Measurements from ENCODE around the gene USP24. TPM values are rescaled to one million over a fixed set of nuclear protein-coding genes. Genes with fewer than 3 reads are reported as not detected.

Gene USP24
- polyA plus RNA-seq, 1 donor (not counting 4 experiments of a cell fraction or from before 2014, with no cell fraction given): 22.5 TPM

DNA sequence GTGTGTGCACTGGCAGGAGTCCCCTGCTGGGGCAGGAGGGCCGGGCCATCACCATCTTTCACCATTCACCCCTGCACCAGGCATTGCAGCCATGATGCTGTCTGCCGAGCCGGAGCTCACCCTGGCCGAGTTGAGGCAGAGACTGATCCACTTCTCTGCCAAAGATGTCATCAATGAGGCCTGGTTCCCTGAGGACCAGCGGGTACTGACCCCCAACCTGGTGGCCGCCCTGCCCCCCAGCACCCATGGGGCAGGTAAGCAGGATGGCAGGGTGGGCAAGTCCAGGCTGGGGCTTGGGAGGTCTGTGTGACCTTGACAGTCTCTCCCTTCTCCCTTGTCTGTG is 157.2 kb downstream of the USP24 start:
- Histone ChIP-seq H3K4me1 (ENCODE audit: control insufficient read depth, extremely low read depth, insufficient read depth, low read length) (peaks cover 18% of the 10 kb centered on the region), H3K9me3 (ENCODE audit: control insufficient read depth, low read depth, low read length) (no peaks in the 10 kb centered on the region), H3K9me1 (ENCODE audit: control insufficient read depth, extremely low read depth, insufficient read depth, low read length) (no peaks in the 10 kb centered on the region), H3K79me2 (ENCODE audit: control insufficient read depth, insufficient read depth, low read length) (peaks cover 31% of the 10 kb centered on the region), H3K27ac (ENCODE audit: control insufficient read depth, insufficient read depth, low read length) (no peak overlapping the region), H4K20me1 (ENCODE audit: control insufficient read depth, extremely low read depth, insufficient read depth, low read length) (no peaks in the 10 kb centered on the region), H3K4me3 (ENCODE audit: control insufficient read depth in 2 of 3, extremely low read depth in 1 of 3, insufficient read depth in 2 of 3, low read depth in 1 of 3, low read length in 3 of 3) (no peak overlapping the region), H3K36me3 (ENCODE audit: control insufficient read depth in 2 of 2, extremely low read depth in 1 of 2, insufficient read depth in 2 of 2, low read length in 2 of 2) (peaks cover 62 to 65% of the 10 kb centered on the region in 2 experiments), H3K4me2 (ENCODE audit: control insufficient read depth, extremely low read depth, insufficient read depth, low read depth, low read length) (no peak overlapping the region), H3K27me3 (ENCODE audit: control insufficient read depth, extremely low read depth, insufficient read depth, low read length) (no peaks in the 10 kb centered on the region), H2AFZ (ENCODE audit: control insufficient read depth, low read length) (no peak overlapping the region), H3K9ac (ENCODE audit: control insufficient read depth, extremely low read depth, insufficient read depth, low read length) (no peak overlapping the region)
- DNase-seq (ENCODE audit: low read depth, low spot score) (no peak), FAIRE-seq (no peak)
- dilution Hi-C loops (cut with MboI; ENCODE audit: extremely low pct_ligation_motif_present, low sequenced_read_pairs): no loop called here
- TF ChIP-seq, protein P1, sequence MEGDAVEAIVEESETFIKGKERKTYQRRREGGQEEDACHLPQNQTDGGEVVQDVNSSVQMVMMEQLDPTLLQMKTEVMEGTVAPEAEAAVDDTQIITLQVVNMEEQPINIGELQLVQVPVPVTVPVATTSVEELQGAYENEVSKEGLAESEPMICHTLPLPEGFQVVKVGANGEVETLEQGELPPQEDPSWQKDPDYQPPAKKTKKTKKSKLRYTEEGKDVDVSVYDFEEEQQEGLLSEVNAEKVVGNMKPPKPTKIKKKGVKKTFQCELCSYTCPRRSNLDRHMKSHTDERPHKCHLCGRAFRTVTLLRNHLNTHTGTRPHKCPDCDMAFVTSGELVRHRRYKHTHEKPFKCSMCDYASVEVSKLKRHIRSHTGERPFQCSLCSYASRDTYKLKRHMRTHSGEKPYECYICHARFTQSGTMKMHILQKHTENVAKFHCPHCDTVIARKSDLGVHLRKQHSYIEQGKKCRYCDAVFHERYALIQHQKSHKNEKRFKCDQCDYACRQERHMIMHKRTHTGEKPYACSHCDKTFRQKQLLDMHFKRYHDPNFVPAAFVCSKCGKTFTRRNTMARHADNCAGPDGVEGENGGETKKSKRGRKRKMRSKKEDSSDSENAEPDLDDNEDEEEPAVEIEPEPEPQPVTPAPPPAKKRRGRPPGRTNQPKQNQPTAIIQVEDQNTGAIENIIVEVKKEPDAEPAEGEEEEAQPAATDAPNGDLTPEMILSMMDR (optimal IDR thresholded peaks at IDR 0.05 in 1 of 3, IDR thresholded peaks at IDR 0.05 in 1 of 3, conservative IDR thresholded peaks at IDR 0.05 in 1 of 3; ENCODE audit: extremely low read depth in 1 of 3, insufficient read depth in 2 of 3, low read length in 3 of 3): no peak
- TF ChIP-seq EZH2 (IDR thresholded peaks at IDR 0.05; ENCODE audit: low read length): no peak

DNA sequence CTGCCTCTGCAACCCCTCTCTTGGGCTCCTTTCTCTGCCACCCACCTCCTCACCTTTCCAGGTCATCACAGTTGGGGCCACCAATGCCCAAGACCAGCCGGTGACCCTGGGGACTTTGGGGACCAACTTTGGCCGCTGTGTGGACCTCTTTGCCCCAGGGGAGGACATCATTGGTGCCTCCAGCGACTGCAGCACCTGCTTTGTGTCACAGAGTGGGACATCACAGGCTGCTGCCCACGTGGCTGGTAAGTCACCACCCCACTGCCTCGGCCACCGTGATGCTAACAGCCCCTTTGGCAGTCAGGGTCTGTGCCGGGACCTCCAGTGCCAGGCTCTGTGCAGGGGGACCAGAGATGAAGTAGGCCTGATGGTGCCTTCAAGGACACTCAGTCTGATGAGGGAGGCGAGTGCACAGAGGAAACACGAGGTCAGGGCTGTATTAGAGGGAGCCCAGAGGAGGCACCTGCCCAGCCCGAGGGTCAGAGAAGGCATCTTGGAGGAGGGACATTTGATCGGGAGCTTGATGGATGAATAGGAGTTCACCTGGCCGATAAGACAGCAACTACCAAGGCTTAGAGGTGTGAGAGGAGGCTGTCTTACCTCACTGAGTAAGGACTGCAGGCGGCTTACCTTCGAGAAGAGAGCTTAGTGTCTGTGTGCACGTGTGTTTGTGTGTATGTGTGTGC is 157.8 kb downstream of the USP24 start:
- Histone ChIP-seq H3K79me2 (ENCODE audit: control insufficient read depth, insufficient read depth, low read length) (peaks cover 36% of the 10 kb centered on the region), H3K9ac (ENCODE audit: control insufficient read depth, extremely low read depth, insufficient read depth, low read length) (no peak overlapping the region), H3K4me3 (ENCODE audit: control insufficient read depth in 2 of 3, extremely low read depth in 1 of 3, insufficient read depth in 2 of 3, low read depth in 1 of 3, low read length in 3 of 3) (no peak overlapping the region), H3K9me1 (ENCODE audit: control insufficient read depth, extremely low read depth, insufficient read depth, low read length) (no peaks in the 10 kb centered on the region), H3K27ac (ENCODE audit: control insufficient read depth, insufficient read depth, low read length) (no peak overlapping the region), H3K9me3 (ENCODE audit: control insufficient read depth, low read depth, low read length) (no peaks in the 10 kb centered on the region), H4K20me1 (ENCODE audit: control insufficient read depth, extremely low read depth, insufficient read depth, low read length) (no peaks in the 10 kb centered on the region), H3K36me3 (ENCODE audit: control insufficient read depth in 2 of 2, extremely low read depth in 1 of 2, insufficient read depth in 2 of 2, low read length in 2 of 2) (peaks cover 66 to 67% of the 10 kb centered on the region in 2 experiments), H3K4me1 (ENCODE audit: control insufficient read depth, extremely low read depth, insufficient read depth, low read length) (peaks cover 18% of the 10 kb centered on the region), H3K27me3 (ENCODE audit: control insufficient read depth, extremely low read depth, insufficient read depth, low read length) (no peaks in the 10 kb centered on the region), H2AFZ (ENCODE audit: control insufficient read depth, low read length) (no peak overlapping the region), H3K4me2 (ENCODE audit: control insufficient read depth, extremely low read depth, insufficient read depth, low read depth, low read length) (no peak overlapping the region)
- FAIRE-seq (no peak), DNase-seq (ENCODE audit: low read depth, low spot score) (no peak)
- TF ChIP-seq EZH2 (IDR thresholded peaks at IDR 0.05; ENCODE audit: low read length): no peak
- TF ChIP-seq, protein P1 (optimal IDR thresholded peaks at IDR 0.05 in 1 of 3, IDR thresholded peaks at IDR 0.05 in 1 of 3, conservative IDR thresholded peaks at IDR 0.05 in 1 of 3; ENCODE audit: extremely low read depth in 1 of 3, insufficient read depth in 2 of 3, low read length in 3 of 3): no peak
- dilution Hi-C loops (cut with MboI; ENCODE audit: extremely low pct_ligation_motif_present, low sequenced_read_pairs): no loop called here

All from keratinocyte (primary cell).